Dermis blood vessel endothelial cell (primary cell): Measurements from ENCODE around the gene ETFRF1. TPM values are rescaled to one million over a fixed set of nuclear protein-coding genes. Genes with fewer than 3 reads are reported as not detected.

Source experiments
- DNase-seq: peaks from one replicate; pipeline ENCODE4 v3.0.0; 2010
- total RNA-seq: library from RNA; depleted of rRNA; stranded (reverse); fragments of >200 nt; gene quantifications from 2 replicates; pipeline ENCODE4 v1.2.3, GENCODE V29; 2014

ETFRF1 gene
- total RNA-seq, 1 donor from 2014 or later: 18.7 TPM

GRCh38 chr12:25236190-25236589 is 41.2 kb downstream of the ETFRF1 start:
- no peak for DNase-seq

- DNase-seq: no peak
These were observed 41.6 kb downstream of the ETFRF1 start for GRCh38 chr12:25236626-25237025.

- peak; percentile 67 for DNase-seq
These were observed 46.4 kb downstream of the ETFRF1 start for GRCh38 chr12:25241167-25242020.

GRCh38 chr12:25242981-25243679 is 48.1 kb downstream of the ETFRF1 start:
- DNase-seq: peak; percentile 18

- no peak for DNase-seq
These were observed 48.6 kb downstream of the ETFRF1 start for GRCh38 chr12:25243680-25243990.

- no peak for DNase-seq
These were observed 50.5 kb downstream of the ETFRF1 start for GRCh38 chr12:25245491-25245890.

GRCh38 chr12:25248137-25248536 is 53.1 kb downstream of the ETFRF1 start:
- no peak for DNase-seq

- DNase-seq: no peak
These were observed 53.7 kb downstream of the ETFRF1 start for GRCh38 chr12:25248732-25249131.

GRCh38 chr12:25249931-25250738 is 55.1 kb downstream of the ETFRF1 start:
- DNase-seq: peak; percentile 45

- peak; percentile 98 for DNase-seq
These were observed 56.0 kb downstream of the ETFRF1 start, which contains the start of gene KRAS for GRCh38 chr12:25250744-25251730. TSS of gene KRAS (minus strand) at chr12:25250929.

- DNase-seq: no peak
These were observed 56.7 kb downstream of the ETFRF1 start for GRCh38 chr12:25251769-25252168.

- no peak for DNase-seq
These were observed 57.9 kb downstream of the ETFRF1 start for GRCh38 chr12:25252946-25253345.

GRCh38 chr12:25253371-25254068 is 58.5 kb downstream of the ETFRF1 start:
- DNase-seq: no peak

- DNase-seq: no peak
These were observed 59.3 kb downstream of the ETFRF1 start for GRCh38 chr12:25254271-25254880.

Other genes starting within 250 kb of the ETFRF1 start
- 103 and 166 TPM in 2 replicates for gene BCAT1, start 246.1 kb upstream of the ETFRF1 start, total RNA-seq
- gene DNAI7, start 77 bp upstream of the ETFRF1 start, total RNA-seq: 0.28 TPM in 1 of 2 replicates, not detected in the other
- gene KRAS, start 55.7 kb downstream of the ETFRF1 start, total RNA-seq: 25.7 and 41.8 TPM in 2 replicates